GDM1 (cell line): ENCODE data around the gene TIMM8A.
"Not testable (repeated sequence)": the region's sequence is repeated elsewhere in the genome, so short reads cannot be mapped to it uniquely, and the experiment has no call there.

Experiments
- DNase-seq: peaks from one replicate; lab custom pipeline; 2025; lab: John Stamatoyannopoulos, UW

The TIMM8A gene

GRCh38 chrX:101359966-101360365, 11.4 kb upstream of the TIMM8A start:
- DNase-seq, result no peak

- no peak for DNase-seq
Measured at GRCh38 chrX:101357166-101357795, 8.7 kb upstream of the TIMM8A start.

GRCh38 chrX:101349193-101349562, 636 bp upstream of the TIMM8A start:
- no peak for DNase-seq

- DNase-seq, result no peak
Measured at GRCh38 chrX:101347859-101348451, 587 bp downstream of the TIMM8A start.

- DNase-seq, result no peak
Measured at GRCh38 chrX:101337776-101338271, 10.7 kb downstream of the TIMM8A start.

- not testable (repeated sequence) for DNase-seq
Measured at GRCh38 chrX:101334310-101334709, 14.2 kb downstream of the TIMM8A start.

GRCh38 chrX:101326600-101326999, 21.9 kb downstream of the TIMM8A start:
- not testable (repeated sequence) for DNase-seq

- DNase-seq, result no peak
Measured at GRCh38 chrX:101303790-101304189, 44.8 kb downstream of the TIMM8A start.
